NCI-H446 (cell line): ENCODE data around the gene TGIF1.
A peak's percentile ranks its signal among the peaks of the same experiment; 100 is the strongest.
"Not testable (repeated sequence)": the region's sequence is repeated elsewhere in the genome, so short reads cannot be mapped to it uniquely, and the experiment has no call there.

ENCODE experiments used
- DNase-seq, 2 experiments: peaks; one replicate each; lab custom pipeline; 2025; lab: John Stamatoyannopoulos, UW

TGIF1 gene

DNA sequence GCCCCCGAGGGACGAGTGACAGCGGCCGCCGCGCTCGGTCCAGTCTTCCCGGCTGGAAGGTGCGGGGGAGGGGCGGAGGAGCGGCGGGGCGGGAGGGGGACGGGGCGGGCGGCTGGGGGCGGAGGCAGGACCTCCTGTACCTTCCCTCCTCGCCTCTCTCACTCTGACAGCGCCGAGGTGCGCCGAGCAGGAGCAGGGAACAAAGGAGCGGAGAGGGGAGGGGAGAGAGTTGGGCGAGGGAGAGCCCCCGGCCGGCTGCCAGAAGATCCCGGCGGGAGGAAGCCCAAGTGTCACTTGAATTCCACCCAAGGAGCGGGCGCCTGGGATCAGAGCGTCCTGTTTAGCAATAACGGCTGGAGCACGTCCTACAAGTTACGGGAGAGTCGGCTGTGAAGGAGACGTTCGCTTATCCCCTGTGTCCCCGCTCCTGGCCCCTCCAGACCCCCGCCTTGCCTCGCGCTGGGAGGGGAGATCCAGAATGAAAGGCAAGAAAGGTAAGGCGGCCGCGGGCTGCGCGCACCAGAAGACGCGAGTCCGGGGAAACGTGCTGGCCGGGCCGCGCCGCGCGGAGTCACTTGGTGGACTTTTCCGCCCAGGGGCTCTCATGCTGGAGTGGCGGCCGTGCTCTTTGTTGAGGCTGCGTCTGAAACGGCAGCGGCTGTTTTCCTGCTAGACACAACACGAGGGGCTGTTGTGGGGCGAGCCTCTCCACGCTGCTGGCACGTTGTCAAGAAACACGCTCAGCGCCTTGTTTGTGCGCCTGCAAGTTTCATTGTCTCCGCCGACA lies at the start of gene TGIF1:
Gene TGIF1 (plus strand): TSS at position 161 of the 787 bp plus-strand sequence. CDS start 318 bp downstream, at position 479.
- DNase-seq: peak; percentile 40 to 80

DNA sequence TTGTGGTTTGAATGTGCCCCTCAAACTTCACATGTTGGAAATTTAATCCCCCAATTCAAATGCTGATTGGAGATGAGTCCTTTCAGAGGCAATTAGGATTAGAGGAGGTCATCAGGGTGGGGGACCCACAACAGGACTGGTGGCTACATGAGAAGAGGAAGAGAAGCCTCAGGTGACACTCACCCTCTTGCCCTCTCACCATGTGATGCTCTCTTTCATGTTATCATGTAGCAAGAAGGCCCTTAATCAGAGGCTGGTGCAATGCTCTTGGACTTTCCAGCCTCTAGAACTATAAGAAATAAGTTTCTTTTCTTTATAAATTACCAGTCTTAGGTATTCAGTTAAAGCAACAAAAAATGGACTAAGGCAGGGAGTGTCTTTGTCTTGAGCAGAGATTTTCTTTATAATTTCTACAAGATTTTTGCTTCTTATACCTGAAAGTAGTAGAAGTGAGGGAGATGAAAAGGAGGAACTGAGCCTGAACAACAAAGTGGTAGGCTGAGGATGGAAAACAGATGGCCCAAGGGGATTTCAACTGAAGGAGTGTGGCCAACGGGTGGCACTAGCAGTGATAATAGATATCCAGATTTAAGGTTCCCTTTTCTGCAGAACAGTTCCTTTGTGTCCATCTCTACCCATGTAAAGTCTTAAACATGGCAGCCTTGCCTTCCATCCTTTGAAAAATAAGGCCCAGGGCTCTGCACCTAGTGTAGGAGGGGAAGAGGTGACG lies 49.2 kb upstream of the TGIF1 start:
- no peak for DNase-seq

DNA sequence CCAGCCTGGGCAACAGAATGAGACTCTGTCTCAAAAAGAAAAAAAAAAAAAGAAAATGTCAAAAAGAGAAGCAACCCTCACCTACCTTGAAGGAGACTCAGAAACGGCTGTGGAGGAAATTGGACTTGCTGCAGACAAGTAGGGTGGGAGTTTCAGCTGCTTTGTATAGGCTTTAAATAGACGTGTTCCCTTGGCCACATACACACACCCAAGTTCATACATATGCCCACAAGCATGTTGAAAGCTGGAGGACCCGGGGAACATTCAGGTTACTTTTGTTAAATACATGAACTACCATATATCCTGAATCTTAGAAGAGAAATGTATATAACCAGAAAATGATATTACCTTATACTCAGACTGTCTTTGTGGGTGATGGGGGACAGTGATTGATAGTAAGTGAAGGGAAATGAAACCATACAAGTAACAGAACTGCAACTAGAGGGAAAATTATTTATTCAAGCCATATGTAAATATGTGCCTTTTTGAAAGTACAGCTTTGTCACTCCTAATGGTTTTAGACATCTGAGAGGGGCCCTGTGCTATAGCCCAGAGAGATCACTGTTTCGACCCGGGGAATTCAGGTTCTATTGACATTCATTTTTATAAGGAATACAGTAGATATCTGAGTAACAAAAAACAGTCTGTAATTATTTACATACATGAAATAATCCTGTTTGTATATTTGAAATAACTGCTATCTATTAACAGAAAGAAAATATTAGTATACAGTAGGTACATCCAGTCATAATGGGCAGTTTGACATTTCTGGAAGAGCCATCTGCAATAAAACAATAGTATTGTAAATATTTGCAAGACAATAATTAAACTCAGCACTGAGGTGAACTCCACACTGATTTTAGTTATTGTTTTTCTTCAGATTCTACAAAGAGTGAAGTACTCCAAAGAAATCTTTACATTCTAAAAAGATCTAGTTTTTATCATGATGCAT lies 48.0 kb upstream of the TGIF1 start:
- DNase-seq: no peak

DNA sequence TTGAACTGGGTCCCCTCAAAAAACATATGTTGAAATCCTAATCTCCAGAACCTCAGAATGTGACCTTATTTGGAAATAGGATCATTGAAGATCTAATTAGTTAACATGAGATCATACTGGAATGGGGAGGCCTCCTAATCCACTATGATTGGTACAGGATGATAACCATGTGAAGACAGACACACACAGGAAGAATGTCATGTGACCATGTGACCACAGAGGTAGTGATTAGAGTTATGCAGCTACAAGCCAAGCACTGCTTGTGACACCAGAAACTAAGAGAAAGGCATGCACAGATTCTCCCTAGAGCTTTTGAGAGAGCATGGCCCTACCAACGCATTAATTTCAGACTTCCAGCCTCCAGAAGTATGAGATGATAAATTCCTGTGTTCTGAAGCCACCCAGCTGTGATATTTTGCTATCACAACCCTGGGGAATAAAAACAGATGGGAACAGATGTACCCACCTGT lies 47.0 kb upstream of the TGIF1 start:
- no peak for DNase-seq

DNA sequence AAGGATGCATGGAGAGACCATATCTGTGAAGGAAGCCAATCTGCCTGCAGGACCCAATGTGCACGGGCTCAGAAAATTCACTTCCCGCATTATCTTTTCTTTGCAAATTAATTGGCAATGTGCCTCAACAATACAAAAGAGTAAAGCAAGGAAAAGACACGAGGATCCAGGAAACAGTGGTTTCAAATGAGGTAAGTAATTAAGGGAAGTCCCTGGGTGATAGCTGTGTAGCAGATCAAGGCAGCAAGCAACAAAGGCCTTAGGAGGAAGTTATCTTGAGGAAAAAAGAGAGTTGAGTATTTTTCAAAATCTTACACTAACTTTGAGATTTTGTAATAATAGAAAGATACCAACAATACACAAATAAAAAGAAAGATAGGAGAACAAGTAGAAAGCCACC lies 44.3 kb upstream of the TGIF1 start:
- no peak for DNase-seq

DNA sequence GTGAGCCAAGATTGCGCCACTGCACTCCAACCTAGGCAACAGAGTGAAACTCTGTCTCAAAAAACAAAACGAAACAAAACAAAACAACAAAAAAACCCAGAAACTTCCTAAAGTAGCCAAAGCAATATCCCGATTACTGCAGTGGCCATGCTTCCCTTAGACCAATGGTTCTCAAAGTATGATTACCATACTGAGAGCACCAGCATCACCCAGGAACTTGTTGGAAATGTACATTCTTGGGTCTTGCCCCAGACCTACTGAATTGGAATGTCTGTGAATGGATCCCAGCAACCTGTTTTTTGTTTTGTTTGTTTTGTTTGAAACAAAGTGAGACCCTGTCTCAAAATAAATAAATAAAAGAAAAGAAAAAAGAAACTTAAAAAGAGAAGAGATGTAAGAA lies 41.9 kb upstream of the TGIF1 start:
- DNase-seq: no peak

DNA sequence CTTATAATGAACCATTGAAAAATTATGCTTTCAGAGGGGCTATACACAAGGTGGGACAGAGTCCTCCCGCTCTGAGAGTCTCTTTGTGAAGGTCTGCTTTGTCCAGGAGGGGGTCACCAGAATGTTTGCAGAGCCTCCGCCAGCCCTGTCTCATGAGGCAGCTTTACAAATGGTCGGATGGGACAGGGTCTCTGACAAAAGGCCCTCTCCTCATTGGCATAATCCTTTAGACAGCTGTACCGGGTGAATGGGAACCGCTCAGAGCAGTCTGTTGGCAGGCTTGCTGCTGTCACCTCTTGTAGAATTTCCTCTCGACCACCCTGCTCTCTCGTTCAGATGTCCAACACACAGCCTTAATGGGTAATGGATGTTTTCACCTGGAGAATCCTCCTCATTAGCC lies 40.2 kb upstream of the TGIF1 start:
- no peak for DNase-seq

DNA sequence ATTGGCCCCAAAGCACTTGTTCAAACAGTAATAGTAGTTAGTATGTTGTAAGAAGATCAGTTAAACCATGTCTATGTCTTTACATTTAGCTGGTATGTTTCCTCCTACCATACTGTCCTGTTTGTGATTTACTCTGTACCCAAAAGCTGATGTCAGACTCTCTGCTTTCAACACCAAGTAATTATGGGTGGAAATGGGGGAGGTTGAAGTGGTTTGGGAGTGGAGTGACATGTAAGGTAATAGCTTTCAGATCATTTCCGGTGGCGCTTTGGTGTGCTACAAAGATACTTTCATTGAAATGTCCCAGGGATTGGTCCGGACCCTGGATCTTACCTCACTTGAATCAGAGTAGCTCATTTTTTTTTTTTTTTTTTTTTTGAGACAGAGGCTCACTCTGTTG lies 39.7 kb upstream of the TGIF1 start:
- DNase-seq: no peak

DNA sequence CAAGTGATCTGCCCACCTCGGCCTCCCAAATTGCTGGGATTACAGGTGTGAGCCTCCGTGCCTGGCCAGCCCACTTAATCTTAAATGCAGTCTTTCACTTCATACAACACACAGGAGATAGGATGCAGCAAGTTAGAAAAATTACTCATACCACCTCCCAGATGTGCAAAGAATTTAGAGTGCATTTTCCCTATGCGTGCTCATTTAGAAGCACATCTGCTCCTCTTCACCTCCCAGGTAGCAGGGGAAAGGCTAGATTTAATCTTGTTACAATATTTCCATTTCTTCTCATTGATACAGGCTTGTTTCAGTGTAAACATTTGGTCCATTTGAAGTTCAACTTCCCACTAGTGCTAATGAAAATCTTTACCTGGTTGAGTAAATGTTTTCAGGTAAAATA lies 39.1 kb upstream of the TGIF1 start:
- not testable (repeated sequence) for DNase-seq

DNA sequence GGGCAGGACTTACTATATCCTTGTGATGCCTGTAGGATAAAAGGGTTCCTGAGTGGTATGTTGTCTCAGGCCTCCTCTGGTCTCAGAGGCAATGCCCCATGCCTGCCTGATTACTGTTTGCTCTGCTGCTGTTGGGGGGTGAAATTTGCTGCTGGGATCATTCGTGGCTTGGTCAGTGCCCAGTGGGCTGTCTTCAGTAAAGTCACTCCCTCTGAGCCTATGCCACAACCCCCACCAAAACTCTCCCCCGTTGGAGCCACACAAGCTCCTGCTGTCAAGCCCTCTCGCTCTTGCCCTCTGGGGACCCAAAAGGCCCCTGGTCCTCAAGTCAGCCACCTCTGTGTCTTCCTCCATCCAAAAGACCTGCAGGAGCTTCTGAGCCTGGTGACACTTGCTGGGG lies 38.6 kb upstream of the TGIF1 start:
- DNase-seq: no peak

DNA sequence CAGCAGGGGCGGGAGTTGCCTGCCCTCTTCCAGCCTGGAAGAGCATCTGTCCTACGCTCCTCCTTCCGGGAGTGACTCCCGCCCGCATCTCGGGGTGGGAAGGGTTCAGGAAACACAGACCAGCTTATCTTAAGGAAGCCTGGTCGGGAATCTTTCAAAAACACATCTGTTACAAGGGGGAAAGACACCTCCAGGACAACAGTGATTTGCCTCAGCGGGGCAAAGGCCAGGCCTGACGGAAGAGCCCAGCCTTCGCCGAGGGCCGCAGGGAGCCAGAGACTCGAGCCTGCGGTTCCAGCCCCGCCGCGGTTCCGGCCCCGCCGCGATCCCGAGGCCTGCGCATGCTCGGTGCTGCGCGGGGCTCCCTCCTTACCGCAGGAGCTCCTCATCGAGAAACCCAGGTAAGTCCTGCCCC lies 38.1 kb upstream of the TGIF1 start:
- DNase-seq: no peak

DNA sequence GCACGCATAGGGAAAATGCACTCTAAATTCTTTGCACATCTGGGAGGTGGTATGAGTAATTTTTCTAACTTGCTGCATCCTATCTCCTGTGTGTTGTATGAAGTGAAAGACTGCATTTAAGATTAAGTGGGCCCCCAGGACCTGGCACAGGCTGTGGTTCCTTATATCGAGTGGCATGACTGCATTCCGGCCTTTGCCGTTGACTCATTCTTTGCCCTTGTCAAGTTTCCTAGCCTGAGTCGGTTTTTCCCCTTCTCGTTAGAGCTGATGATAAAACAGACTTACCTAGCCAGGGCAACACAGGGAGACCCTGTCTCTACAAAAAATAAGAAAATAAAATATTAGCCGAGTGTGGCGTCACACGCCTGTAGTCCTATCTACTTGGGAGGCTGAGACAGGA lies 37.4 kb upstream of the TGIF1 start:
- DNase-seq: not testable (repeated sequence)

DNA sequence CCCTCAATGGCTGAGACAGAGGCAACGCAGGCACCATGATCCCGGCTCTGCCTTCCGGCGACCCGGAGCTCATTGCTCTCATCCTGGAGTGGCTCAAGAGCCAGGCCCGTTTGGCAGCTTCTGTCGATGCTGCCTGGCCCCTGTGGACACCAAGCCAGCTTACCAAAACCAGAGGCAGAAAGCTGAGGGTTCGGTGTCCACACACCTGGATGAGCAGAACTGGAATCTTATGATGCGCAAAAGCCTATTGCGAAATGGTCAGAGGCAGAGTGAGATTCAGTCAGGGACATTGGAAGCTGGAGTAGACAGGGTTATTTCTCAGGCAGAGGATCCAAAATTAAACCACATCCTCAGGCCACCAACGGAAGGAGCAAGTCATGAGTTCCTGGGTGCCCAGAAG lies 34.9 kb upstream of the TGIF1 start:
- no peak for DNase-seq

DNA sequence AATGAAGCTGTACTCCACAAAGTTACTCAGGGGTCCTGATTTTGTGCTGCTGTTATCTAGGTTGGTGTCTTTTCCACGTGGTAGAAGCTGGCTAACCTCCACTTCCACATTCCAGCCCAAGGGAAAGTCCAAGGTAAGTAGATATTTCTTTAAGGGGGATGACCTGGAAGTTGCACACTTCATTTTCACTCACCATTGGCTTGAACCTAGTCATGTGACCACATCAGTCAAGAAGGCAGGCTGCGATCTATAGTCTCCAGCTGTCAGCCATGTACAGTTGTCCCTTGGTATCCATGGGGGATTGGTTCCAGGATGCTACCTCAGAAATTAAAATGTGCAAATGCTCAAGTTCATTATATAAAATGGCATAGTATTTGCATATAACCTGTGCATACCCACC lies 31.9 kb upstream of the TGIF1 start:
- DNase-seq: no peak

DNA sequence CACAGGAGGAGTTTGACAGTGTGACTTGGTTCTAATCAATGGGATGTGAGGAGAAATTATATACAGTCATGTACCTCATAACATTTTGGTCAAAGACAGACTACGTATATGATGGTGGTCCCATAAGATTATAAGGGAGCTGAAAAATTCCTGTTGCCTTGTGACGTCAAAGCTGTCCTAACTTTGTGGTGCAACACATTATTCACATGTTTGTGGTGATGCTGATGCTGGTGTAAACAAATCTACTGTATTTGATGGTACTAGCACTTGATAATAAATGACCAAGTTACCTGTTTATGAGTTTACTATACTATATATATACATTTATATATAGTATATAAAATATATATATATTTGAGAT lies 29.1 kb upstream of the TGIF1 start:
- DNase-seq: no peak

DNA sequence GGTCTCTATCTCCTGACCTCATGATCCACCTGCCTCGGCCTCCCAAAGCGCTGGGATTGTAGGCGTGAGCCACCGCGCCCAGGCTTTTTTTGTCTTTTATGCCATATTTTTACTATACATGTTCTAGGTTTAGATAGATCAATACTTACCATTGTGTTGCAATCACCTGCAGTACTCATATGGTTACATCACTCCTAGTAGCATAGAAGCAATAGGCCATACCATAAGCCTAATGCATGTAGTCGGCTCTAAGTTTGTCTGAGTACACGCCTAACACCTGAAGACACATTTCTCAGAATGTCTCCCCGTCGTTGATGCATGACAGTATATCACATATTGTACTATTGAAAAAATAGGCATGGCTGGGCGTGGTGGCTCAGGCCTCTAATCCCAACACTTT lies 27.1 kb upstream of the TGIF1 start:
- DNase-seq: no peak

DNA sequence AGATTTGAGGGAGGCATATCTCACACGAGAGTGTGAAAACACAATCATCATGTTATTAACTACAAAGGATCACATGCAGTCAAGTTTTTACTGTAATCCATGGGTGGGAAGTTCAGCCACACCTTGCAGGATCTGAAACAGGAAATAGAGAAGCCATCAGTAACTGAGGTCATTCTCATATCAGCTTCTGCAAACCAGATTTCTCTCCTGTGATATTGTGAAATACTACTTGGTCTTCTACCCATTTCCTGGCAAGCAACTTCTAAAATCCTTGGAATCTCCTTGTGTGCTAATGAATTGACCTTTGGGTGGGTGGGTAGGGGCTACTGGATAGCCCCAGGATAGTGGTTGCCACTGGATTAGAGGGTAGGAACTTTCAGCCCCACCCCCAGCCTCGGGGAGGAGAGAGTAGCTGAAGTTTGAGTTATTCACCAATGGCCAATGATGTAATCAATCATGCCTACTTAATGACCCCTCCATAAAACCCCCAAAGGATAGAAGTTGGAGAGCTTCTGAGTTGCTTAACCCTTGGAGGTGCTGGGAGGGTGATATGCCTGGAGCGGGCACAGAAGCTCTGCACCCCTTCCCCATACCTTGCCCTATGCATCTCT lies 25.6 kb upstream of the TGIF1 start:
- no peak for DNase-seq

DNA sequence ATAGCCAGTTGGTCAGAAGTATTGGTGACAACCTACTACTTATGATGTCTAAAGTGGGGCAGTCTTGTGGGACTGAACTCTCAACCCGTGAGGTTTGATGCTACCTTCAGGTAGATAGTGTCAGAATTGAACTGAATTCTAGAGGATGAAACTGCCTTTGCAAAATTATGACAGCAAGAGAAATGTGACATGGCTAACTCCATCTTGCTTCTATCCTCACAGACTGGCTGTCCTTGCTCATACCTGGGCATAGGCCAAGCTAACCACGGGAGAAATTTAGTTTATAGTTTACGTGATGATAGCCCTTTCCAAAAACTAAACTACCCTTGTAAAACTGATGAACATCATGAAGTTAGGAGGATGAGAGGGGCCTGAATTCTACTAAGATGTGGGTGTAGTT lies 24.9 kb upstream of the TGIF1 start:
- DNase-seq: no peak

DNA sequence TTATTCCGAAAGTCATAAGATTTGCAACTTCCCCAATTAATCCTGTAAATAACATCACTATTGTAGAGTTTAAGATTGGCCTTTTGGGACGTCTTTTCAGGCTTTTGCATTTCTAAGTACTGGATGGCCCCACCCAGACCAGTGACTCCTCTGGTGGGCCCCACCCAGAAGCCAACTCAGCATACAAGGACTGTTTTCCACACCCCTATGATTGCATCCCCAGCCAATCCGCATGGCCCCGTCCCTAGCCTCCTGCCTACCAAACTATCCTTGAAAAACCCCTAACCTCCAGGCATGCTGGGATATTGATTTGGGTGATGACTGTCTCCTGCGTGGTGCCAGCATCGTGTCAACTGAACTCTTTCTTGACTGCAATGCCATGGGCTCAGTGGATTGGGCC lies 24.5 kb upstream of the TGIF1 start:
- no peak for DNase-seq

DNA sequence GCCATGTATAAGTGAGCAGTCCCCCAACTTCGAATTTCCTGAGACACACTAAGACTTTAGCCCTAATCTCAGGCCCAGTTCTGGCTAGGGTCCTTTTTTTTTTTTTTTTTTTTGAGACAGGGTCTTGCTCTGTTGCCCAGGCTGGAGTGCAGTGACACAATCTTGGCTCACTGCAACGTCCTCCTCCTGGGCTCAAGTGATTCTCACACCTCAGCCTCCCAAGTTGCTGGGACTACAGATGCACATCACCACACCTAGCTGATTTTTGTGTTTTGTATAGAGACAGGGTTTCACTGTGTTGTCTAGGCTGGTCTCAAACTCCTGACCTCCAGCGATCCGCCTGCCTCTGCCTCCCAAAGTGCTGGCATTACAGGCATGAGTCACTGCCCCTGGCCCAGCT lies 23.9 kb upstream of the TGIF1 start:
- DNase-seq: no peak

DNA sequence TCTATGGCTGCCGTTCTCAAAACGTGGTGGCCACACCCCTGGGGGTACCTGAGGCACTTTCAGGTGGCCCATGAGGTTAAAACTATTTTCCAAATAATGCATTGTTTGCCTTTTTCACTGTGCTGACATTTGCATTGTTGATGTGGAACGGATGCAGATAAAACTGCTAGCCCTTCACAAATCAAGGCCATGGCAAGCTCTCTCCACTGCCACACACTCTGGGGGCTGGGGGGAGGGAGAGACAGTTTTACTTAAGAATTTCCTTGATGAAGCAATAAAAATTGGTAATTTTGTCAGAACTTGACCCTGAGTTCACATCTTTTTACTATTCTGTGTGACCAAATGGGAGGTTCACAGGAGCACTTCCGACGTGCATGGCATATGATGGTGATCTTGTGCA lies 22.0 kb upstream of the TGIF1 start:
- no peak for DNase-seq

DNA sequence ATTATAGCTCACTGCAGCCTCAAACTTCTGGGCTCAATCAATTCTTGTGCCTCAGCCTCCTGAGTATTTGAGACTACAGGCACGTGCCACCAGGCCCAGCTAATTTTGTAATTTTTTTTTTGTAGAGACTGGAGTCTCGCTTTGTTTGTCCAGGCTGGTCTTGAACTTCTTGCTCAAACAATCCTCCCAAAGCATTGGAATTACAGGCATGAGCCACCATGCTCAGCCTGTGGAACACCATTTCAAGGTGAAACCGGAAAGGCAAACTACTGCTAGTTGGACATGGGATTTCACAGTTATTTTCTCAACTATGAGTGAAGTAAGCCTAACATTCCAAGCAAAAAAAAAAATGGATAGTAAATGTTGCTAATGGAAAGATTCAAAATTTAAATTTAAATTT lies 20.9 kb upstream of the TGIF1 start:
- no peak for DNase-seq
